Peyer's patch (tissue), 4 donors: Measurements from ENCODE around the gene ACTN3.

Experiments
- CTCF ChIP-seq, 6 experiments: fragments of 450-650 bp in 4 of 6; fragments of 200-600 bp in 2 of 6; sonication (generic) in 1 of 6; IDR thresholded peaks; one replicate each; pipeline ENCODE4 v1.5.1; 2017 to 2019; ENCODE audit warnings: antibody characterized with exemption in 6 of 6, mild to moderate bottlenecking in 3 of 6, moderate library complexity in 1 of 6
- POLR2A ChIP-seq, 2 donors: fragments of 450-650 bp; IDR thresholded peaks; one replicate each; pipeline ENCODE4 v1.5.1; 2017; ENCODE audit warnings: antibody characterized with exemption in 2 of 2, mild to moderate bottlenecking in 2 of 2, moderate library complexity in 2 of 2

GRCh38 chr11:66557733-66558326, 11.1 kb downstream of the ACTN3 start:
- TF ChIP-seq CTCF (IDR thresholded peaks at IDR 0.05) = no peak
- no peak for TF ChIP-seq POLR2A (IDR thresholded peaks at IDR 0.05)
